Right renal cortex interstitium (tissue), 3 donors: Measurements from ENCODE around the gene EXOC6B. TPM values are rescaled to one million over a fixed set of nuclear protein-coding genes. Genes with fewer than 3 reads are reported as not detected.
"Not testable (repeated sequence)": the region's sequence is repeated elsewhere in the genome, so short reads cannot be mapped to it uniquely, and the experiment has no call there.

Source experiments
- DNase-seq, 3 donors: peaks; one replicate each; pipeline ENCODE4 v3.0.0-alpha.2; 2013; ENCODE audit warnings: low read depth in 3 of 3, low spot score in 2 of 3
- polyA plus RNA-seq, 3 donors: library from polyadenylated mRNA; unstranded; fragments of 120-200 nt; gene quantifications; one replicate each; pipeline ENCODE4 v1.2.1, GENCODE V29; 2013; ENCODE audit not compliant: insufficient read length in 3 of 3

EXOC6B gene
- polyA plus RNA-seq, 3 donors: 23.6 to 25.8 (median 24.0) TPM

- no peak for DNase-seq
Measured at GRCh38 chr2:72627083-72627482, 198.8 kb downstream of the EXOC6B start.

GRCh38 chr2:72625366-72625765 is 200.5 kb downstream of the EXOC6B start:
- DNase-seq: no peak

- DNase-seq: no peak
Measured at GRCh38 chr2:72623481-72623880, 202.4 kb downstream of the EXOC6B start.

- DNase-seq: no peak
Measured at GRCh38 chr2:72619626-72620025, 206.2 kb downstream of the EXOC6B start.

GRCh38 chr2:72613931-72614330 is 211.9 kb downstream of the EXOC6B start:
- no peak for DNase-seq

- DNase-seq: no peak
Measured at GRCh38 chr2:72612614-72613160, 213.1 kb downstream of the EXOC6B start.

- no peak for DNase-seq
Measured at GRCh38 chr2:72607189-72607588, 218.6 kb downstream of the EXOC6B start.

GRCh38 chr2:72605836-72606442 is 219.9 kb downstream of the EXOC6B start:
- DNase-seq: no peak

- no peak for DNase-seq
Measured at GRCh38 chr2:72604468-72604867, 221.4 kb downstream of the EXOC6B start.

GRCh38 chr2:72603481-72603880 is 222.4 kb downstream of the EXOC6B start:
- DNase-seq: no peak

- DNase-seq: no peak
Measured at GRCh38 chr2:72602711-72603110, 223.1 kb downstream of the EXOC6B start.

GRCh38 chr2:72602095-72602494 is 223.7 kb downstream of the EXOC6B start:
- no peak for DNase-seq

- not testable (repeated sequence) for DNase-seq
Measured at GRCh38 chr2:72583836-72584235, 242.0 kb downstream of the EXOC6B start.

GRCh38 chr2:72583376-72583775 is 242.5 kb downstream of the EXOC6B start:
- DNase-seq: no peak

- DNase-seq: no peak
Measured at GRCh38 chr2:72581560-72582181, 244.2 kb downstream of the EXOC6B start.

GRCh38 chr2:72579591-72580180 is 246.1 kb downstream of the EXOC6B start:
- peak; percentile 14 to 42 (median 26) for DNase-seq

- DNase-seq: no peak
Measured at GRCh38 chr2:72576861-72577260, 249.0 kb downstream of the EXOC6B start.

GRCh38 chr2:72576459-72576858 is 249.4 kb downstream of the EXOC6B start:
- DNase-seq: no peak

- no peak for DNase-seq
Measured at GRCh38 chr2:72574886-72575285, 250.9 kb downstream of the EXOC6B start.

GRCh38 chr2:72573232-72573631 is 252.6 kb downstream of the EXOC6B start:
- no peak for DNase-seq

- no peak for DNase-seq
Measured at GRCh38 chr2:72572501-72572900, 253.3 kb downstream of the EXOC6B start.

GRCh38 chr2:72570413-72570812 is 255.4 kb downstream of the EXOC6B start:
- DNase-seq: no peak
